Measurements from ENCODE around the gene LRRC14B.
"Not testable (repeated sequence)": the region's sequence is repeated elsewhere in the genome, so short reads cannot be mapped to it uniquely, and the experiment has no call there.

Gene LRRC14B

DNA sequence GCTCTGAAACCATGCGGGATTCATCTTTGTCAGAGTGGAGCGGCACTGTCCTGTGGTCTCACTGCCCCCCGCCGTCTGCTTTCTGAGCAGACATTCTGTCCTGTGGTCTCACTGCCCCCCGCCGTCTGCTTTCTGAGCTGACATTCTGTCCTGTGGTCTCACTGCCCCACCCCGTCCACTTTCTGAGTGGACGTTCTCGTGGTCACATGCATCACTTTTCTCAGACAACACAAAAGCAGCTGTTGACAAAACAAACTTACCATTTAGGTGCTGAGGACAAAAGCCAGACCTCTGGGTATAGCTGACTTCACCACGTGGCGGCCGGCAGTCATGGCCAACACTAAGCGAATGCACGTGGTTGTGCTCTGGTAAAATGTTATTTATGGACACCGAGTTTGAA, 2.8 kb downstream of the LRRC14B start:
- DNase-seq: no peak

DNA sequence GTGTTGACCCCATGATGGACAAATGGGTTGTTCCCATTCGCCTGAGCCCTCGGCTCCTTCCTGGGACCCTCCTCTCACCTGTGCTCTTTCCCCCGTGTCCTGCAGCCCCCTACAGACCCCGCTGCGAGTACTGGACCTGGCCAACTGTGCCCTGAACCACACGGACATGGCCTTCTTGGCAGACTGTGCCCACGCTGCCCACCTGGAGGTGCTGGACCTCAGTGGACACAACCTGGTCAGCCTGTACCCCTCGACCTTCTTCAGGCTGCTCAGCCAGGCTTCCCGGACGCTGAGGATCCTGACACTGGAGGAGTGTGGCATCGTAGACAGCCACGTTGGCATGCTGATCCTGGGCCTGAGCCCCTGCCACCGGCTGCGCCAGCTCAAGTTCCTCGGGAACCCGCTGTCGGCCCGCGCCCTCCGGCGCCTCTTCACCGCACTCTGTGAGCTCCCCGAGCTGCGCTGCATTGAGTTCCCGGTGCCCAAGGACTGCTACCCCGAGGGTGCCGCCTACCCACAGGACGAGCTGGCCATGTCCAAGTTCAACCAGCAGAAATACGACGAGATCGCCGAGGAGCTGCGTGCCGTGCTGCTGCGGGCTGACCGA, 3.4 kb downstream of the LRRC14B start:
- DNase-seq: no peak

GRCh38 chr5:195401-196160, 4.3 kb downstream of the LRRC14B start:
- no peak for DNase-seq

DNA sequence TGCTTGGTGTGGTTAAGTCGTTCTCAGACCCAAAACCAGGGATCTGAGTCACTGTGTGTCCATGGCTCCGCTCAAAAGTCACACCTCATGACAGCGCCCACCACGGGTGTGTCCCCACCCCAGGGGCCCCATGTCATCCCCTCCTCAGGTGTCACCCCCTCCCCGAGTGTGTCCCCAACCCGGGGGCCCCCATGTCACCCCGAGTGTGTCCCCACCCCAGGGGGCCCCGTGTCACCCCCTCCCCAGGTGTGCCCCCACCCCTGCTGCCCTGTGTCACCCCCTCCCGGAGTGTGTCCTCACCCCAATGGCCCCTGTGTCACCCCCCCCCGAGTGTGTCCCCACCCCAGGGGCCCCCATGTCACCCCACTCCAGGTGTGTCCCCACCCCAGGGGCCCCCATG, 5.1 kb downstream of the LRRC14B start:
- DNase-seq: no peak

DNA sequence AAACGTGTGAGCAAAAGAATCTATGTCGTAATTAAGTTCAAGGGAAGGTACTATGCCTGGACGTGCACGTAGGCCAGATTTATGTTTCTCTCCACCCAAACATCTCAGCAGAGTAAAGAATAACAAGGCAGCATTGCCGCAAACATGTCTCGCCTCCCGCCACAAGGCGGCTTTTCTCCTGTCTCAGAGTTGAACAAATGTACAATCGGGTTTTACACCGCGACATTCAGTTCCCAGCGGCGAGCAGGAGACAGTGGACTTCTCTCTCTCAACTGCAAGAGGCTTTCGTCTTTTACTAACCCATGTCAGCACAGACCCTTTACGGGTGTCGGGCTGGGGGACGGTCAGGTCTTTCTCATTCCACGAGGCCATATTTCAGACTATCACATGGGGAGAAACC, 5.7 kb downstream of the LRRC14B start:
- not testable (repeated sequence) for DNase-seq

GRCh38 chr5:197892-198489, 6.7 kb downstream of the LRRC14B start:
- DNase-seq: no peak

GRCh38 chr5:198516-199196, 7.4 kb downstream of the LRRC14B start:
- no peak for DNase-seq

- no peak for DNase-seq
Observed at GRCh38 chr5:199197-199949, 8.1 kb downstream of the LRRC14B start.

DNA sequence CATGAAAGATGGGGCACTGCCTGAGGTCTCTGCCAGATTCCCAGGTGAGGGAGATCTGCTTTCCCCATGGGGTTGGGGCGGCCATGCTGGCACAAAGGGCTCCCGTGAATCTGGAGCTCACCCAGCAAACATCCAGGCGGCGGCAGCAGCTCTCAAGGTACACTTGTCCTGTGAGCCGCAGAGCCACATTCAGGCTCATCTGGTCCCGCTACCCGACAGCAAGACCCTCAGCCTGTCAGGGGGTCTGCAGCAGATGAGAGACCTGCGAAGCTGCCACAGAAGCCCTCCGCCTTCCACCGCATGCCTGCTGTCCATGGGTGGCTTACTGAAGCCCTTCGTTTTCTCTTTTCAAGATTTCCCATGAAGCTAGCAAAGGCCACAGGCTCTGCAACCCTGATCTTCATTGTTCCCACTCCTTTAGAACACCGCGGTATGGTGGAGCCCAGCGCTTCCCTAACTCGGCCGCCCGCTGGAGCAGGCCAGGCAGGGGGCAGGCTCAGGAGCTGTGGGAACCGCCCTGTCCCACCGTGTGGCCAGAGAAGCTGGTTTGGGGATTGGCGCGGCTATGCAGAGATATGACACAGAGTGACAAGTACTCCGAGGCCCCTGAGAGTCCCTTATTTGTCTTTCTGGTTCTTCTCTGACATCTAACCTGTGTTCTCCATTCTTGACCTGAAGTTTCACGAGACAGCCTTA, 8.8 kb downstream of the LRRC14B start:
- DNase-seq: no peak

- DNase-seq: no peak
Observed at GRCh38 chr5:200985-201384, 9.7 kb downstream of the LRRC14B start.

GRCh38 chr5:201672-202071, 10.4 kb downstream of the LRRC14B start:
- no peak for DNase-seq

- DNase-seq: no peak
Observed at GRCh38 chr5:203246-203930, 12.1 kb downstream of the LRRC14B start.

DNA sequence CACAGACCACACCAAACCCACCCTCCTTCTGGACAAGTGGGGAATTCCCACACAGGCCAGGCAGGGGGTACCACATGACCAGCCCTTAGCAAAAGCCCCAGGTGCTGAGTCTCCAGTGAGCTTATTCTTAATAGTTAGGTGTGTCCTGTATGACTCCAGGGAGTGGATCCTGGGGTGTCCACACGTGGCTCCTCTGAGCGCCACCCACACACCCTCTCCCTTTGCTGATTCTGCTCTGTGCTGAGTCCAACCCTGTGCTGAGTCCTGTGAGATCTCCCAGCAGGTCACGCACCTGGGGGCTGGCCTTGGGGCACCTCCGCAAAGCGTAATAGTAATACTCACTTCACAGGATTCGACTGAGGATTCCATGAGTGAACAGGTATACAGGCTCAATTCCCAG, 12.7 kb downstream of the LRRC14B start:
- DNase-seq: no peak

DNA sequence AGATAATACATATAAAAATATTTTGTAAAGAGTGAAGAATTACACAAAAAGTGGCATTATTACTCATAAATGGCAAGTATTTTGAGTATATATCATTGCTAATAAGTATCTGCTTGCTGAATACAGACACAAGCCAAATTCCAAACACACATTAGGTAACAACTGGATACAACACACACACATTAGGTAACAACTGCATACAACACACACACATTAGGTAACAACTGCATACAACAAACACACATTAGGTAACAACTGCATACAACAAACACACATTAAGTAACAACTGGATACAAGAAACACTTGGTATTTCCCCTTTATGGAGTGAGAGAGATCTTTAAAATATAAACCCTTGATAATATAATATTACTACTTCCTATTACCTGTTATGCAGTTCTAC, 13.2 kb downstream of the LRRC14B start:
- no peak for DNase-seq

- no peak for DNase-seq
Observed at GRCh38 chr5:204966-205670, 13.8 kb downstream of the LRRC14B start.

DNA sequence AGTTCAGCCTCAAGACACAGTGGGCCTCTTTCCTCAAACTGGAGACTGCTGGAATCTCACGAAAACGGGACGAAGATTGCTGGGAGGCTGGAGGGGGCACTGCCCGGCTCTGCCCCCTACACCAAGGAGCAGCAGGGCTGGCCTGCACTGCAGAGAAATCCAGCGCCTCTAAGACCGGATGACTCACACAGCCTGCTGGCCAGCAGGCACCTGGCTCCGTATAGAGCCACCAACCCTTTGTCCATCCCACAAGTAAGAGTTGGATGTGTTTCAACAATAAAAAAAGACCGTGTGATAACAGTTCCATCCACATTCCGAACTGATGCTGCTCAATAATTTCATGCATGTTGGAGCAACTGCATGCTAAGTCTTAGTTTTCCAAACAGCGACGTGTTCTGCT, 15.1 kb downstream of the LRRC14B start:
- DNase-seq: no peak

GRCh38 chr5:206927-207536, 15.7 kb downstream of the LRRC14B start:
- no peak for DNase-seq

DNA sequence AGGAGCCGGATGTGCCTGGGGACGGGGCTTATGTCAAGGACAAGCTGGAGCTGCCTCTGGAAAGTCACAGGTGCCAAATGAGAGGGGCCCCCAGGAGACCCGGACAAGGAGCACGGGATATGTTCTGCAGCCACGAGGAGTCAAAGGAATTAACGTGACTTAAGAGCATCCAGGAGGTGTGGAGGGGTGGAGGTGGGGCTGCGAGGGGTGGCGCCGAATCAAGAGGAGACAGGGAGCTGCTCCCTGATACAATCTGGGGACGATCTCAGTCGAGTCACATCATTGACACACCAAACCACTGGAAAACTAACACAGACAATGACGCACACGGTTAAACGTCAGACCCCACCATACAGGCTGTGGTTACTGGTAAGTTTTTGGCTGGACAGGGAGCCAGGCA, 16.3 kb downstream of the LRRC14B start:
- DNase-seq: no peak

DNA sequence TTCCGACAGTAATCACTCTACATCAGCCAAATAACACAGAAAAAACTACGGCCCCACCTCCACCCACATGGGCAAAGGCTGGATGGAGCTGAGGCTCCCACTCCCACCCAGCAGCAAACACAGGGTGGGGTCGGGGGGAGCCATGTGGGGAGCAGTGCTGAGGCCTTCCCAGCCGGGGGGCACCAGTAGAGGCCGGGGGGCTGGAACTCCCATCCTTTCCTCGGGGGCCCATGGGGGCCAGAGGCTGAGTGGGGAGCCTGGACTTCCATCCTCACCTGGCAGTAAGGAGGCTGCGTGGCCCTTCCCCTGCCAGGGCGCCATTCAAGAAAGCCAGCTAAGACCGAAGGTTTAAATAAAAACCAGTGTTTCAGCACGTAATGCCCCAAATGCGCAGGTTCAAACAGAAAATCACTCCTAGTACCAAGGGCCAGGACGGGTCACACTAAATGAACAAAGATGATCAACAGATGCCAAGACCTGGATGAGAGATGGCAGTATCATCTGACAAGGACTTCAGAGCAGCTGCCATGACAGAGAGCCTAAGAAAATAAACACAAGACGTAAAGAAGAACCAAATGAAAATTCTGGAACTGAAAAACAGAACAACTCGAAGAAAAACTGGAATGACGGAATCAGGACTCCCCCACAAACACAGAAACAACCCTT, 17.3 kb downstream of the LRRC14B start:
- no peak for DNase-seq

DNA sequence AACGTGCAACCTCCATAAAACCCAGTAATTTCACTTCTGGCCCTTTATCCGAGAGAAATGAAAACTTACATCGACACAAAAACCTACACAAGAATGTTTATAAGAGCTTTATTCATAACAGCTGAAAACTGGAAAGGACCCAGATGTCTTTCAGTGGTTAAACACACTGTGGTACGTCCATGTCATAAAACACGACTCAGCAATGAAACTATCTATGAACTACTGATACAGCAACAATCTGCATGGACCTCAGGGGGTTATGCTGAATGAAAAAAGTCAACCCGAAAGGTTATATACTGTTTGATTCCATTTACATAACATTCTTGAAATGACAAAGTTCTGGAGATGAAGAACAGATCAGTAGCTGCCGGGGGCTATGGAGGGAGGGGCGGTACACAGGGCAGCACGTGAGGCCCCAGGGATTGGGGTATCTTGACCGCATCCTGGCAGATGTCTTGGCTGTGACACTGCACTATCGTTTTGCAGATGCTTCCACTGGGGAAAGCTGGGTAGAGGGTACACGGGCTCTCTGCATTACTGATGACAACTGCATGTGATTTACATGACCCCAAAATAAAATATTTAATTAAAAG, 22.6 kb downstream of the LRRC14B start:
- no peak for DNase-seq
